ENCODE results near the gene TRNT1.

TRNT1 gene

GRCh38 chr3:3179407-3180094, 52.8 kb downstream of the TRNT1 start, which contains the start of gene CRBN:
TSS of gene CRBN (minus strand) at chr3:3179691. CDS start at chr3:3179687, 4 bp downstream.
- peak within 1 kb of the TSS; percentile 86 for H3K4me2 ChIP-seq (ENCODE audit: low read length)
- H3K36me3 ChIP-seq (ENCODE audit: insufficient read depth, low read length), result no peaks in the 10 kb centered on the region
- peak within 1 kb of the TSS; percentile 26; the same call in 1 of the 2 replicates for H2AFZ ChIP-seq (ENCODE audit: low read length)
- H3K27me3 ChIP-seq (ENCODE audit: insufficient read depth, low read length), result no peaks in the 10 kb centered on the region
- H3K4me3 ChIP-seq (ENCODE audit: low read depth, low read length, poor library complexity, severe bottlenecking), result peak within 1 kb of the TSS; percentile 91
- H3K9me2 ChIP-seq (ENCODE audit: low read depth, low read length), result no peaks in the 10 kb centered on the region
- H4K20me1 ChIP-seq (ENCODE audit: insufficient read depth, low read length), result no peaks in the 10 kb centered on the region
- TF ChIP-seq CTCF (IDR thresholded peaks at IDR 0.05; ENCODE audit: low read length) (peak; percentile 91), EZH2 (IDR thresholded peaks at IDR 0.05; ENCODE audit: borderline replicate concordance, low read length) (no peak)
- peaks cover 23% of the 10 kb centered on the region for H3K4me1 ChIP-seq (ENCODE audit: insufficient read depth, low read length, severe bottlenecking)
- H3K9ac ChIP-seq (ENCODE audit: low read length), result peak within 1 kb of the TSS; percentile 83
- no peak within 1 kb of the TSS for H3K27ac ChIP-seq (ENCODE audit: low read depth, low read length, poor library complexity, severe bottlenecking)
- H3F3A ChIP-seq (ENCODE audit: insufficient read depth, low read length), result no peaks in the 10 kb centered on the region
- no peaks in the 10 kb centered on the region for H3K9me3 ChIP-seq (ENCODE audit: low read length)
- H3K79me2 ChIP-seq (ENCODE audit: insufficient read depth, low read length), result peaks cover 27% of the 10 kb centered on the region

GRCh38 chr3:3180456-3180855, 53.7 kb downstream of the TRNT1 start:
- no peak overlapping the region for H3K27ac ChIP-seq (ENCODE audit: low read depth, low read length, poor library complexity, severe bottlenecking)
- no peaks in the 10 kb centered on the region for H3K9me3 ChIP-seq (ENCODE audit: low read length)
- H3K4me3 ChIP-seq (ENCODE audit: low read depth, low read length, poor library complexity, severe bottlenecking), result no peak overlapping the region
- peaks cover 27% of the 10 kb centered on the region for H3K79me2 ChIP-seq (ENCODE audit: insufficient read depth, low read length)
- H3K4me1 ChIP-seq (ENCODE audit: insufficient read depth, low read length, severe bottlenecking), result peaks cover 23% of the 10 kb centered on the region
- TF ChIP-seq EZH2 (IDR thresholded peaks at IDR 0.05; ENCODE audit: borderline replicate concordance, low read length) (no peak), CTCF (IDR thresholded peaks at IDR 0.05; ENCODE audit: low read length) (no peak)
- no peaks in the 10 kb centered on the region for H3K9me2 ChIP-seq (ENCODE audit: low read depth, low read length)
- no peaks in the 10 kb centered on the region for H3K27me3 ChIP-seq (ENCODE audit: insufficient read depth, low read length)
- H3F3A ChIP-seq (ENCODE audit: insufficient read depth, low read length), result no peaks in the 10 kb centered on the region
- H3K4me2 ChIP-seq (ENCODE audit: low read length), result no peak overlapping the region
- no peak overlapping the region for H3K9ac ChIP-seq (ENCODE audit: low read length)
- no peaks in the 10 kb centered on the region for H3K36me3 ChIP-seq (ENCODE audit: insufficient read depth, low read length)
- H2AFZ ChIP-seq (ENCODE audit: low read length), result 0 out of 2 replicates have a peak overlapping the region, but pooled peaks have one; percentile 26
- no peaks in the 10 kb centered on the region for H4K20me1 ChIP-seq (ENCODE audit: insufficient read depth, low read length)

GRCh38 chr3:3184876-3185275, 58.1 kb downstream of the TRNT1 start:
- no peaks in the 10 kb centered on the region for H3K9me2 ChIP-seq (ENCODE audit: low read depth, low read length)
- no peak overlapping the region for H3K4me3 ChIP-seq (ENCODE audit: low read depth, low read length, poor library complexity, severe bottlenecking)
- no peak overlapping the region for H3K27ac ChIP-seq (ENCODE audit: low read depth, low read length, poor library complexity, severe bottlenecking)
- TF ChIP-seq CTCF (IDR thresholded peaks at IDR 0.05; ENCODE audit: low read length) (no peak), EZH2 (IDR thresholded peaks at IDR 0.05; ENCODE audit: borderline replicate concordance, low read length) (no peak)
- H3K4me2 ChIP-seq (ENCODE audit: low read length), result no peak overlapping the region
- H3K36me3 ChIP-seq (ENCODE audit: insufficient read depth, low read length), result no peaks in the 10 kb centered on the region
- H3K27me3 ChIP-seq (ENCODE audit: insufficient read depth, low read length), result no peaks in the 10 kb centered on the region
- H3K9me3 ChIP-seq (ENCODE audit: low read length), result no peaks in the 10 kb centered on the region
- H3K4me1 ChIP-seq (ENCODE audit: insufficient read depth, low read length, severe bottlenecking), result peaks cover 4% of the 10 kb centered on the region
- no peak overlapping the region for H3K9ac ChIP-seq (ENCODE audit: low read length)
- no peaks in the 10 kb centered on the region for H3K79me2 ChIP-seq (ENCODE audit: insufficient read depth, low read length)
- H3F3A ChIP-seq (ENCODE audit: insufficient read depth, low read length), result no peaks in the 10 kb centered on the region
- no peak overlapping the region for H2AFZ ChIP-seq (ENCODE audit: low read length)
- no peaks in the 10 kb centered on the region for H4K20me1 ChIP-seq (ENCODE audit: insufficient read depth, low read length)

Measured in OCI-LY1 (cell line).